H4 (cell line): ENCODE data around the gene TRIM26. TPM values are rescaled to one million over a fixed set of nuclear protein-coding genes. Genes with fewer than 3 reads are reported as not detected.

ENCODE experiments used
- DNase-seq: peaks from one replicate; pipeline ENCODE4 v3.0.0-alpha.2; 2015; ENCODE audit warnings: low spot score
- total RNA-seq: library from RNA; depleted of rRNA; stranded (reverse); fragments of >200 nt; shearing (Covaris generic); gene quantifications from 2 replicates; pipeline ENCODE4 v1.2.3, GENCODE V29; 2014

The TRIM26 gene
- total RNA-seq, 1 experiment from 2014 or later, result 39.6 TPM

DNA sequence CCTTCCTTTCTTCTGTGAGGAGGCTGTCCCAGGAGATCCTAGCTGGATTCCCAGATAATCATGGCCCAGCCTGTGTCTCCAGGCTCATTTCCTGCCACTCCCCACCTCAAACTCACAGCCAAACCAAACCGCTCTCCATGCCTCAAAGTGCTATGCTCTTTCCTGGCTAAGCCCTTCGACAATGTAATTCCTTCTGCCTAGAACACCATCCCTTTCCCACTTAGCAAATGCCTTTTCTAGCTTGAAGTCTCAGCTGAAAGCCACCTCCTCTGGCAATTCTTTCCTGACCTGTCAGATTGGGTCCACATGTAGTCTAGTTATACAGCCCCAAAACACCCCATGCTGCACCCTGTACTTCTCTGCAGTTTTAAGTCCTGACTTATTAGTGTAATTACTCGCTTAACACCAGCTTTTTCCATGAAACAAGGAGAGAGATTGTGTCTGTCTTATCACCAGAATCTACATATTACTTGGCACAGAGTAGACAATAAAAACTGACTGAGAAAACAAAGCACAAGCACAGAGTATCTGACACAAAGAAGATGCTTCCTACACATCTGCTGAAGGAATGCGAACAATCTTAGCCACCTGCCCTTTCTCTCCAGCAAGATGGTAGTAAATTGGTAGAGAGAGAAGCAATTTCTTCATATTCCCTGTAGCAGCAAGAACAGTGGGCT is 5.4 kb downstream of the TRIM26 start:
- no peak for DNase-seq

DNA sequence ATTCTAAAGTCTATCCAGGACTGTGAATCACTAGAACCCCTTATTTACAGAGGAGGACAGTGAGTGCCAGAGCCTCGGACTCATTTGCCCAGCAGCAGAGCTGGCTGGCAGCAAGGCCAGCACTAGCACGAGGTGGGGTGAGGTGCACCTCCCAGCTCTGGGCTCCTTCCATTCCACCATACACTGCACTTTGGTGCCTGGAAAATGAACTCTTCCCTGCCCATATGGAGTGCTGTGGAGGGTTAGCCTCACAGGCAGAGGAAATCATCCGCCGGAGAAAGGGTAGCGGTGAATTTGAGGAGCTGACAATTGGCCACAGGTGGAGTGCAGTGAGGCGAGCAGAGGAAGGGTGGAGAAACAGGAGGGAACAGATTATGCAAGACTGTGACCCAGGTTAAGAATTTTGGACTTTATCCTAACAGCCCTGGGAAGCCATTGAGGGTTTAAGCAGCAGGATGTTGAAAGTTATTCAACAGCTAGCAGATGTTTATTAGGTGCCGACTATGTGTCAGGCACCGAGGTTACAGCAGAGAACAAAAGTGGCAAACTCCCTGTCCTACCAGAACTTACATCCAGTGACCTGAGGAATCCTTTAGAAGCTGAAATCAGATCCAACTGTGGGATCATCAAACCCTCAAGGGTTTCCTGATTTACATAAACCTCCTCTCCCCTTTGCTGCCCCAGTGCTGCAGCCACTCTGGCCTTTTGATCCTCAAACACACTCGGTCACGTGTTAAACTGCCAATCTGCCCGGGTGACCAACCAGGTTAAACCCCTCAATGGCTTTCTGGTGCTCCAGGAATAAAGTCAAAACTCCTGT is 6.2 kb downstream of the TRIM26 start:
- no peak for DNase-seq

GRCh38 chr6:30206152-30206551 is 7.1 kb downstream of the TRIM26 start:
- DNase-seq, result no peak

DNA sequence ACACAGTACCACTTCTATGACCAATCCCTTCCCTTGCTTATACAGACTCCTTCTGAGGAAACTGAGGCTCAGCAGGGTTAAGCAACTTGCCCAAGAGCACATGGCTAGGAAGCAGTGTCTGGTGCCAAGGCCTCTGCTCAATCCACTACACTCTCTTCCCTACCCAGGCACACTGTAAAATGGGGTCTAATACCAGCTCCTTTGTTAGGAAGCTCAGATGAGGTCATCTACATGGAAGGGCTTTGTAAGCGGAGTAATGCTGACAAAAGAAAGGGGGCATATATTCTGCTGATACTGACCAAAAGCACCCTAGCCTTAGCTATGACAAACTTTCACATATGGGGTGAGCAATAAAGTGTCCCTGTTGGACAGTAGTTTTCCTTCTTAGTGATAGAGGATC is 9.1 kb downstream of the TRIM26 start:
- DNase-seq, result no peak

DNA sequence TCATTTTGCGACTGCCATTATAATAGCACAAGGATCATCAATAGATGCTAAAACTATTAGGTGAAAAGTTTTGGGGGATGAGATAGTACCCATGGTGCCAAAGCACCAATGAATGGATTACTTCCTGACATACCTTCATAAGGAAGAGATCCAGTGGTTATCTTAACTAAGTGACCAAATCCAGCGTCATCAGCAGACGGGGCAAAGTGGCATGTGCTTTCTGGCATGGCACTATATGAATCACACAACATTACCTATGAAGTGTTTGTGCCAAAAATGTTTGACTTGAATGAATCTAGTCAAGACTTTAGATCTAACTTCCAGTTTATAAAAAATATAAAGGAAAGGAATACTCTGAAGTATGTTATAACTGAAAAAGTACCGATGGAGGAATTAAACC is 10.8 kb downstream of the TRIM26 start:
- DNase-seq, result no peak

- DNase-seq, result no peak
Observed at GRCh38 chr6:30200551-30201281, 12.5 kb downstream of the TRIM26 start.

DNA sequence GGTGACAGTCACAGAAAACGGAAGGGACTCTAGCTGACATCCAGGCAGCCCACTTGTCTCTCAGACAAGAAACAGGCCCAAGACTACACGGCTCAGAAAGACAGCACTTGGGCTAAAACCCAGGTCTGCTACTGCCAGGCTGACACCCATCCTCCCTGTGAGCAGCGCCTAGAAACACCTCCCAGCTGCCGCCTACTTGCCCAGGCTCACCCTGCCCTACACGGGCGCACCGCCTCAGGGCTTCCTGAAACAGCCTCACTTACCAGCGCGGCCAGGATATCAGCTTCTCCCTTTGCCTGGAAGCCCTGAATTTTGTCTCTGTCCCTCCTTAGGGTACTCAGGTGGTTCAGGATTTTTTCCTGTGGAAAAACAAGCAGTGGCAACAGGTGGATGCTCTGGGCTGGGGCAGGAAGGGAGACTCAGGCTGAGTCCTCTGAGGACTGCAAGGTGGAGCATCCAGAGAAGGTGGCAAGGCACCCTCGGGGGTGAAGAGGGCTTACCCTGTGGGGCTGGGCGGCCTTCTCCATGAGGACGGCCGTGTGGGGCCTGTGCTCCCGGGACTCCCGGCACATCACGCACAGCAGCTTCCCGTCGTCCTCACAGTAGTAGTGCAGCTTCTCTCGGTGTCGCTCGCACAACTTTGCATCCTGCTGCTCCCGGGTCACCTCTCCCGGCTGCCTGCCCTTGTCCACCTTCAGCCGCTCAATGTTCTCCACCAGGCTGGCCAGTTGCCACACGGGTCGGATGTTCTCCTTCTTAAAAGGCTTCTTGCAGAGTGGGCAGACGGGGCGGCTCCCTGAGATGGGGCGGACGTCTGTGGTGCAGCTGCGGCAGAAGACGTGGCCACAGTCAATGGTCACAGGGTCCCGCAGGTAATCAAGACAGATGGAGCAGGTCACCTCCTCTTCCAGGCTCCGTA is 14.8 kb downstream of the TRIM26 start:
- DNase-seq, result no peak

DNA sequence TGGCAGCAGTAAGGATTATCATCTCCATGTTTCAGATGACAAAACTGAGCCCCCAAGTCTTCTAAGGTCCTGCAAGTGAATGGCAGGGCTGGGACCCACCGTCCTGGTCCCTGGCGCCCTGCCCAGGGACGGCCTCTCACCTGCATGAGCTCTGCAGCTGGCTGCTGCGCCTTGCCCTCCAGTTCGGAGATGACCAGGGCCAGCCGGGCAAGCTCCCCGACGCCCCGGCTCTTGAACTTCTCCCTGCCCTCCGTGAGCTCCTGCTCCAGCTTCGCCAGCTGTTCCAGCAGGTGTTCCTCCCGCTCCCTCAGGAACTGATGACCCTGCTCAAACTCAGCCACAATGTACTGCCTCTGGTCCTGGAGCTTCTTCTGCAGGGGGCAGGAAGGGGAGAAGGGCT is 16.8 kb downstream of the TRIM26 start:
- no peak for DNase-seq

GRCh38 chr6:30195951-30196350 is 17.3 kb downstream of the TRIM26 start:
- DNase-seq, result no peak

DNA sequence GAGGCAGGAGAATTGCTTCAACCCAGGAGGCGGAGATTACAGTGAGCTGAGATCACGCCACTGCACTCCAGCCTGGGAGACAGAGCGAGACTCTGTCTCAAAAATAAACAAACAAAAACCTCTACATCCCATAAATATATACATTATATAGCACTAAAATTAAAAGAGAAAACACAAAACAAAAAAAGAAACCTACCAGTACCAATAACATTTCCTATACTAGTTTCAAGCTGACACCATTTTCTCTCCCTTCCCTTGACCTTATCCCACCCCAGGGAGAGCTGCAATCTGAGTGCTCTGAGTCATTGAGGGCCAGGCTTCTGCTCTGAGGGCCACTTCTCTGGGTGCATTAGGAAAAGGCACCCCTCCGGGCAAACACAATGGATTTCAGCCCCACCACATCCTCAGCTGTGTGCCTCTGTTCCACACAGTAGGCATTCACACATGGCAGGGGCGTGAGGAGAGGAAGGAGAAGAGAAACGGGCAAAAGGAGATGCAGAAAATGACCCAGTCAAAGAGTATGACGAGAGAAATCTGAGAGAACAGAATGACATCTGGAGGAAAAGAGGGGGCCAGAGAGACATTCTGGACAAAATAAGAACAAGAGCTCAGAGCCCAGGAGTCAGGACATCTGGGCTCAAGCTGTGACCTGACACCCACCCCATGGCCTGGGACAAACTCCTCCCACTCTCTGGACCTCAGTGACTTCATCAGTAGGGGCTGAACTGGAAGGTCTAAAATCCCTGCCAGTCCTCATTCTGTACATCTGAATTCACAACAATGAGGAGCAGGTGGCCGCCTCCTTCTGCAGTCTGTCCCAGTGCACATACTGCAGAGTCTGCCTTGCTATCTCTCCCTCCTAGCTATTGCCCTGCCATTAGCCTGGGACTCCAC is 18.2 kb downstream of the TRIM26 start:
- no peak for DNase-seq

DNA sequence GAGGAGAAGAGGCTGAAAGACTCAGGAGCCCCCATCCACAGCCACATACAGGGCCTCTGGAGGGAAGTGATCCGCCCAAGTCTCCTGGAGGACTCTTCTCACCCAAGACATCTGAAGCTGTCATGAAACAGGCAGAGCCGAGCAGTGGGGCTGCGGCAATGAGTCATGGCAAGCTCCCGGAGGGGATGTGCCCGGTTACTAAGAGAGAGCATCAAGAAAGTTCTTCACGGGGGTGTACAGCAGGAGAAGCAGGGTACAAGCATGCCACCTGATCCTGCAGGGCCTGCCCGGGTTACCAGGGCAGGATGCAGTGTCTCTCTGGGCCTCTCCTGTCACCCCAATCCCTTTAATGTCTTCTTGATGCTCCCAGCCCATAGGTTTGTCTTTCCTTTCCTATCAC is 21.1 kb downstream of the TRIM26 start:
- DNase-seq, result no peak

- no peak for DNase-seq
Observed at GRCh38 chr6:30188541-30188940, 24.7 kb downstream of the TRIM26 start.

DNA sequence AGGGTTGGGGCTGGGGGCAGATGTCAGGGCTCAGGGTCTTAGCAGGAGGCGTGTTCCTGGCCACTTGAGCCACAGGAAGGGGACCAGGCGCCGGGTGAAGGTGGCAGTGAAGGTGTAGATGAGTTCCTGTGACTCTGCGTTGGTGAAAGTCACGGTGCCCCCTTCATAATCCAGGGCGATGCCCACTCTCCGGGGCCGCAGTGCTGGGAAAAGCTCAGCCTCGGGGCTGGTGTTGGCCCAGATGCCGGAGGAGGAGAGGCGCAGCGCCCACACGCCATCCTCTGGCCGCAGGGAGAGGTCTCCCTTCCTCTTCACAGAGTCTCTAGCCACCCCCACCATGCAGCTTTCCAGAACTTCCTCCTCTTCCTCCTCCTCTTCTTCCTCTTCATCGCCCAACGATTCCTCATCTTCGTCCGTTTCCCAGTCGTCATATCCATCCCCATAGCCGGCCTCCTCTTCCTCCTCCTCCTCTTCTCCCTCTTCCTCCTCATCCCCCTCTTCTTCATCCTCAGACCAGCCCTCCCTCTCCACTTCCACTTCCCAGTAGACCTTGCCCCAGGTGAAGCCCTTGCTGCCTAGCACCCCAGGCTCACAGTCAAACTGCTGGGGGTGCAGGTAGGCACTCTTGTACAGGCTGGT is 27.2 kb downstream of the TRIM26 start:
- no peak for DNase-seq

- no peak for DNase-seq
Observed at GRCh38 chr6:30184417-30185031, 28.7 kb downstream of the TRIM26 start.

GRCh38 chr6:30180145-30180544 is 33.1 kb downstream of the TRIM26 start:
- no peak for DNase-seq

GRCh38 chr6:30178837-30179236 is 34.4 kb downstream of the TRIM26 start:
- DNase-seq, result no peak

- DNase-seq, result no peak
Observed at GRCh38 chr6:30175765-30176164, 37.4 kb downstream of the TRIM26 start.

DNA sequence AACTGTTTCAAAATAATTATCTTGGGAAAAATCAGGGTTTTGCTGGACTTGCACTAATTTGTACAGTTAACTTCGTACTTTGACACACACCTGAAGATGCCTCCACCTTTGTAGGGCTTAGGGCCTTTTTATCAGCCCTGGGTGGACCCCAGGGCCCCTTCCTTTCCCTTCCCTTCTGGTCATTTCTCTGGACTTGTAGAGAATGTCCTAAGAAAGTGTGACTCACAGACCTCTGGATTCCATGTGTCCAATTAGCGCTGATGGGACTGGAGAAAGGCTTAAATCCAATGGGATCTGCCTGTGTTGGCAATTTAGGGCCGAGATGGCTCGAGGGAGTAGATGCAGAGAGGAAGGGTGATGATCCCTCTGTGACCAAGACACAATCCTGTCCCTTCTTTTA is 40.5 kb downstream of the TRIM26 start:
- no peak for DNase-seq

GRCh38 chr6:30171677-30172471 is 41.3 kb downstream of the TRIM26 start:
- no peak for DNase-seq
